T-helper 17 cell (primary cell): Measurements from ENCODE around the gene TCP11X2. TPM values are rescaled to one million over a fixed set of nuclear protein-coding genes. Genes with fewer than 3 reads are reported as not detected.

Experiments used
- total RNA-seq, 4 donors: library from RNA in 2 of 4; stranded (reverse) in 2 of 4; gene quantifications; one replicate each; pipeline ENCODE4 v1.2.3 and lab custom pipeline; 2022 to 2026

The TCP11X2 gene
- total RNA-seq, 2 donors from 2014 or later: 0.40 TPM; not detected in 1

Other genes with a start within 250 kb of the TCP11X2 start
- gene NXF2, start 224.6 kb downstream of the TCP11X2 start, total RNA-seq: not detected
- gene NXF2B, start 31.8 kb downstream of the TCP11X2 start, total RNA-seq: not detected
- gene TMSB15A, start 44.9 kb upstream of the TCP11X2 start, total RNA-seq: not detected
- 10 to 100 TPM in 1 of 2 donors, 1 to 10 TPM in 1; 9.3 to 12.6 TPM for gene ARMCX5, start 127.7 kb upstream of the TCP11X2 start, total RNA-seq
- 10 to 100 TPM; 26.8 to 38.9 TPM for gene GPRASP1, start 179.7 kb upstream of the TCP11X2 start, total RNA-seq
- under 1 TPM; 0.78 to 0.82 TPM for gene GPRASP2, start 240.6 kb upstream of the TCP11X2 start, total RNA-seq
- 1 to 10 TPM; 1.9 to 3.4 TPM for gene GPRASP3, start 248.9 kb upstream of the TCP11X2 start, total RNA-seq